ENCODE data around the gene NT5C3A. TPM values are rescaled to one million over a fixed set of nuclear protein-coding genes. Genes with fewer than 3 reads are reported as not detected.

Gene NT5C3A
- total and polyA plus RNA-seq, 11 donors = 13.1 to 32.2 (median 19.2) TPM

DNA sequence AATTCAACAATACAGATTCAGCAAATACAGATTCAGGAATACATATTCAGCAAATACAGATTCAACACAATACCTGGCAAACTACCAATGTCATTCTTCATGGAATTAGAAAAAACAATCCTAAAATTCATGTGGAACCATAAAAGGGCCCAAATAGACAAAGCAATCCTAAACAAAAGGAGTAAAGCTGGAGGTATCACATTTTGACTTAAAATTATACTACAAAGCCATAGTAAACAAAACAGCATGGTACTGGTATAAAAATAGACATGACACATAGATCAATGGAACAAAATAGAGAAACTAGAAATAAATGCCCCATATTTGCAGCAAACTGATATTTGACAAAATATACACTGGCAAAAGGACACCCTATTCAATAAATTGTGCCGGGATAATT, 3.4 kb upstream of the NT5C3A start:
- TF ChIP-seq, protein P1, sequence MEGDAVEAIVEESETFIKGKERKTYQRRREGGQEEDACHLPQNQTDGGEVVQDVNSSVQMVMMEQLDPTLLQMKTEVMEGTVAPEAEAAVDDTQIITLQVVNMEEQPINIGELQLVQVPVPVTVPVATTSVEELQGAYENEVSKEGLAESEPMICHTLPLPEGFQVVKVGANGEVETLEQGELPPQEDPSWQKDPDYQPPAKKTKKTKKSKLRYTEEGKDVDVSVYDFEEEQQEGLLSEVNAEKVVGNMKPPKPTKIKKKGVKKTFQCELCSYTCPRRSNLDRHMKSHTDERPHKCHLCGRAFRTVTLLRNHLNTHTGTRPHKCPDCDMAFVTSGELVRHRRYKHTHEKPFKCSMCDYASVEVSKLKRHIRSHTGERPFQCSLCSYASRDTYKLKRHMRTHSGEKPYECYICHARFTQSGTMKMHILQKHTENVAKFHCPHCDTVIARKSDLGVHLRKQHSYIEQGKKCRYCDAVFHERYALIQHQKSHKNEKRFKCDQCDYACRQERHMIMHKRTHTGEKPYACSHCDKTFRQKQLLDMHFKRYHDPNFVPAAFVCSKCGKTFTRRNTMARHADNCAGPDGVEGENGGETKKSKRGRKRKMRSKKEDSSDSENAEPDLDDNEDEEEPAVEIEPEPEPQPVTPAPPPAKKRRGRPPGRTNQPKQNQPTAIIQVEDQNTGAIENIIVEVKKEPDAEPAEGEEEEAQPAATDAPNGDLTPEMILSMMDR (IDR thresholded peaks at IDR 0.05) = no peak

DNA sequence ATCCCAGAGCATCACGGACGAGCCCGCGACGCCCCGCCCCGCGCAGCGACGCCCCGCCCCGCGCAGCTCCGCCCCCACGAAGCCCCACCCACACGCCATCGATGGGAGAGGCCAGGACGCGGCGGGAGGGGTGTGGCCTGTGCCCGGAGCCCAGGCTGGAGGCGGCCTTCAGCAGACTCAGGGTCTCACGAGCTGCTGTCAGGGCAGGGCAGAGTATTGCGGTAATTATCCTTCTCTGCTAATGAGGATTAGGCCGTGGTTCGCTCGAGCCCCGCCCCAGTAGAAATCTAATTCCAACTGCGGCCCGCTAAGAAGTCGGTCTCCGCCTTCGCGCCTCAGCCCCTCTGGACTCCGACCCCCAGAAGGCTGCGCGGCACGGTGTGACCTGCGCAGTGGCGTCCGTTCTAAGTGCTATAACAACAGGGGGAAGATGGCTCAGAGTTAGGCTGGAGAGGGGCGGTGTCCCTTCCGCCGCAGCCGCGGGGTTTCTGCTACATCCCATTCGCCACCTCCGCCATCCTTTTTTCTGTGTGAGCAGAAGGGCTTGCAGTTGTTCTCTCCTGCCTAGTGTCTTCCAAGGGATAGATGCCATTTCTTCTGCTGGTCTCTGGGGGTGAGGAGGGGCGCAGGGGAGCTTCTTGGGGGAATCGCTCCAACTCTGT, 337 bp upstream of the NT5C3A start:
- Histone ChIP-seq H3K36me3 (no peaks in the 10 kb centered on the region), H3K4me3 (peak overlapping the region; percentile 68 to 95 (median 86)), H3K27ac (peak overlapping the region; percentile 91 to 98 (median 96)), H3K27me3 (no peaks in the 10 kb centered on the region), H3K4me1 (peaks cover 3 to 41% (median 20%) of the 10 kb centered on the region in 12 donors), H3K9me3 (peaks cover 0 to 20% (median 9%) of the 10 kb centered on the region in 12 donors)
- intact Hi-C loops (cut with DNase I) = loop anchor here in 6 of 10 donors (2.0 to 5.0 kb wide), 6 partner anchors 39 to 171 kb away; partner anchors contain the start of genes FKBP9 (in 3 of the 6), RP9 (in 3 of the 6), BBS9 (in 2 of the 6) and KBTBD2 (in 1 of the 6)
- peak; percentile 94 to 97 (median 94) for DNase-seq
- 0 to 1% (median 0%) methylated on average over 13 to 50 of the region's 50 CpGs for WGBS, 4 donors
- peak in 1 of 2 donors; percentile 83 for TF ChIP-seq POLR2A (IDR thresholded peaks at IDR 0.05)
- TF ChIP-seq, protein P1 (IDR thresholded peaks at IDR 0.05) = no peak
- ATAC-seq = peak; percentile 98 to 100 (median 99)

More for the DNA sequence above, 3.4 kb upstream of the NT5C3A start:
- Histone ChIP-seq H3K4me1 (peaks cover 3 to 17% (median 13%) of the 10 kb centered on the region in 12 donors), H3K4me3 (no peak overlapping the region), H3K27ac (no peak overlapping the region), H3K36me3 (no peaks in the 10 kb centered on the region), H3K9me3 (peaks cover 0 to 37% (median 19%) of the 10 kb centered on the region in 12 donors), H3K27me3 (no peaks in the 10 kb centered on the region)
- intact Hi-C loops (cut with DNase I) = no loop called here
- DNase-seq (no peak), ATAC-seq (no peak)
- 93 to 100% (median 97%) methylated on average over 1 of the region's 1 CpG for WGBS, 4 donors

DNA sequence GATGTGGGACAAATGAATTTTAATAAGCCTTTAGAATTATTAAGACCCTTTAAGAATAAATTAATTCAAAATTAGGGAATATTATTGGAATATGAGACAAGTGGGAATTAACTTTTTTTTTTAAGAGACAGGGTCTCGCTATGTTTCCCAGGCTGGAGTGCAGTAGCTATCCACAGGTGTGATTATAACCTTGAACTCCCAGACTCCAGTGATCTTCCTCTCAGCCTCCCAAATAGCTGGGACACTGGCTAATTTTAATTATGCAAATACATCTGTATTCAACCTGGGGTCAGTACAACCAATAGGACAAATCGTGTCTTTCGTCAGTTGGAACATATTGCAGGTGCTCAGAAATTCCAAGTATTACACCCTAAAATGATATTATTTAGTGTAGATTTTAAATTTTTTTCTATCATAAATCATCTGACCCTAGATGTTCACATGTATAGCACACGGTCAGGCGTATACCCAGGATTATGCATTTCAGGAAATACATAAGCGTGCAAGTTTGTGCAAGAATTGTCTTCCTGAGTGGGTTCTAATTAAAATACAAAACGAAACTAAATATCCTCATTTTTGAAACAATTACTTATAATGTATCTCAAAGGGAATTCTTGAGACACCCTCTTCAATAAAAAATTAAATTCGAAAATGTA, 1.2 kb downstream of the NT5C3A start:
- peak overlapping the region in 5 of 12 donors; percentile 95 to 98 (median 96) for H3K27ac ChIP-seq
- ATAC-seq (no peak), DNase-seq (no peak)
- H3K27me3 ChIP-seq = no peaks in the 10 kb centered on the region
- TF ChIP-seq, protein P1 (IDR thresholded peaks at IDR 0.05) = no peak
- TF ChIP-seq POLR2A (IDR thresholded peaks at IDR 0.05) = no peak
- intact Hi-C loops (cut with DNase I) = loop anchor here in 6 of 10 donors (5.0 kb wide), 5 partner anchors 41 to 169 kb away; partner anchors contain the start of genes FKBP9 (in 3 of the 6), RP9 (in 3 of the 6), BBS9 (in 1 of the 6) and KBTBD2 (in 1 of the 6)
- WGBS, 4 donors = 29 to 35% (median 31%) methylated on average over 8 of the region's 8 CpGs
- peaks cover 3 to 41% (median 20%) of the 10 kb centered on the region in 12 donors for H3K4me1 ChIP-seq
- H3K4me3 ChIP-seq = peak overlapping the region; percentile 68 to 95 (median 86)
- no peaks in the 10 kb centered on the region for H3K36me3 ChIP-seq
- H3K9me3 ChIP-seq = peaks cover 0 to 12% (median 6%) of the 10 kb centered on the region in 12 donors

DNA sequence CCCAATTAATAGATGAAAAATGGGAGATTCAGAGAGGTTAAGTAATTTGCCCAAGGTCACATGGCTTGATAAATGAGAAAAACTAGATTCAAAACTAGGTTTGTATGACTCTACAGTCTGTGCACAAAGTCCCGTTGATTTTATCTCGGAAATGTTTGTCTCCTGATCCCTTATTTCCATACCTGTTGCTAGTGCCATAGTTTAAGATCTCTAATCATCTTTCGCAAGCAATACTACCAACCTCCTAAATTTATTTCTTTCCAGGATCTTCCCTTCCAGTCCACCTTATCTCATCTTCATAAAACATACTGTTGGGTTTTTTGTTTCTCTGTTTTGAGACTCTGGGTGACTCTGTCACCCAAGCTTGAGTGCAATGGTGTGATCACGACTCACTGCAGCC, 2.9 kb downstream of the NT5C3A start:
- H3K9me3 ChIP-seq = no peaks in the 10 kb centered on the region
- peaks cover 3 to 47% (median 20%) of the 10 kb centered on the region in 12 donors for H3K4me1 ChIP-seq
- no peak overlapping the region for H3K27ac ChIP-seq
- H3K4me3 ChIP-seq = no peak overlapping the region
- intact Hi-C loops (cut with DNase I) = loop anchor here in 8 of 10 donors (5.0 to 10.0 kb wide), 8 partner anchors 43 to 255 kb away; partner anchors contain the start of genes FKBP9 (in 3 of the 8), RP9 (in 3 of the 8), BBS9 (in 1 of the 8) and KBTBD2 (in 1 of the 8)
- 48 to 91% (median 52%) methylated on average over 4 of the region's 4 CpGs for WGBS, 4 donors
- ATAC-seq = no peak
- TF ChIP-seq POLR2A (IDR thresholded peaks at IDR 0.05) = no peak
- TF ChIP-seq, protein P1 (IDR thresholded peaks at IDR 0.05) = no peak
- no peaks in the 10 kb centered on the region for H3K27me3 ChIP-seq
- no peaks in the 10 kb centered on the region for H3K36me3 ChIP-seq
- no peak for DNase-seq
